ENCODE measurements around the gene NDUFS7. TPM values are rescaled to one million over a fixed set of nuclear protein-coding genes. Genes with fewer than 3 reads are reported as not detected.
"Not testable (repeated sequence)": the region's sequence is repeated elsewhere in the genome, so short reads cannot be mapped to it uniquely, and the experiment has no call there.

Gene NDUFS7
- total and polyA plus RNA-seq, 2 donors = 61.8 to 86.7 TPM

GRCh38 chr19:1438933-1439354, 55.2 kb downstream of the NDUFS7 start:
- H3K27ac ChIP-seq (ENCODE audit: low read depth in 1 of 2, low read length in 1 of 2) = peak overlapping the region in 1 of 2 donors; percentile 89
- peaks cover 40 to 46% of the 10 kb centered on the region in 2 donors for H3K36me3 ChIP-seq (ENCODE audit: control insufficient read depth in 2 of 2, insufficient read depth in 2 of 2, low read length in 1 of 2)
- WGBS = 2% methylated on average over 26 of the region's 26 CpGs
- peak overlapping the region; percentile 74 to 96 for H3K4me3 ChIP-seq (ENCODE audit: low read length in 2 of 2)
- peaks cover 7 to 12% of the 10 kb centered on the region in 2 donors for H3K4me1 ChIP-seq (ENCODE audit: control insufficient read depth in 2 of 2, insufficient read depth in 2 of 2, low read length in 2 of 2)
- DNase-seq (ENCODE audit: low read depth in 6 of 9, low spot score in 9 of 9) = peak in 2 of 9 donors; percentile 10 to 24
- peaks cover 0 to 2% of the 10 kb centered on the region in 2 donors for H3K27me3 ChIP-seq (ENCODE audit: control insufficient read depth in 2 of 2, insufficient read depth in 1 of 2, low read length in 1 of 2)
- H3K9me3 ChIP-seq (ENCODE audit: control insufficient read depth in 2 of 2, insufficient read depth in 1 of 2, low read length in 1 of 2) = peaks cover 0 to 2% of the 10 kb centered on the region in 2 donors

- peaks cover 32 to 38% of the 10 kb centered on the region in 2 donors for H3K36me3 ChIP-seq (ENCODE audit: control insufficient read depth in 2 of 2, insufficient read depth in 2 of 2, low read length in 1 of 2)
- WGBS = 94% methylated on average over 57 of the region's 57 CpGs
- H3K9me3 ChIP-seq (ENCODE audit: control insufficient read depth in 2 of 2, insufficient read depth in 1 of 2, low read length in 1 of 2); H3K27me3 ChIP-seq (ENCODE audit: control insufficient read depth in 2 of 2, insufficient read depth in 1 of 2, low read length in 1 of 2); H3K27ac ChIP-seq (ENCODE audit: low read depth in 1 of 2, low read length in 1 of 2); DNase-seq (ENCODE audit: low read depth in 6 of 9, low spot score in 9 of 9): not testable (repeated sequence)
- peak overlapping the region in 1 of 2 donors; percentile 96 for H3K4me3 ChIP-seq (ENCODE audit: low read length in 2 of 2)
- peaks cover 7 to 14% of the 10 kb centered on the region in 2 donors for H3K4me1 ChIP-seq (ENCODE audit: control insufficient read depth in 2 of 2, insufficient read depth in 2 of 2, low read length in 2 of 2)
These were observed 56.1 kb downstream of the NDUFS7 start for GRCh38 chr19:1439525-1440417.

- DNase-seq (ENCODE audit: low read depth in 6 of 9, low spot score in 9 of 9) = no peak
- H3K27me3 ChIP-seq (ENCODE audit: control insufficient read depth in 2 of 2, insufficient read depth in 1 of 2, low read length in 1 of 2) = peaks cover 6 to 16% of the 10 kb centered on the region in 2 donors
- peaks cover 30 to 33% of the 10 kb centered on the region in 2 donors for H3K36me3 ChIP-seq (ENCODE audit: control insufficient read depth in 2 of 2, insufficient read depth in 2 of 2, low read length in 1 of 2)
- 96% methylated on average over 15 of the region's 15 CpGs for WGBS
- H3K27ac ChIP-seq (ENCODE audit: low read depth in 1 of 2, low read length in 1 of 2) = no peak overlapping the region
- peaks cover 7 to 17% of the 10 kb centered on the region in 2 donors for H3K4me1 ChIP-seq (ENCODE audit: control insufficient read depth in 2 of 2, insufficient read depth in 2 of 2, low read length in 2 of 2)
- H3K9me3 ChIP-seq (ENCODE audit: control insufficient read depth in 2 of 2, insufficient read depth in 1 of 2, low read length in 1 of 2) = peaks cover 0 to 3% of the 10 kb centered on the region in 2 donors
- no peak overlapping the region for H3K4me3 ChIP-seq (ENCODE audit: low read length in 2 of 2)
These were observed 56.7 kb downstream of the NDUFS7 start for GRCh38 chr19:1440418-1440801.

GRCh38 chr19:1441022-1441426, 57.3 kb downstream of the NDUFS7 start:
- H3K4me1 ChIP-seq (ENCODE audit: control insufficient read depth in 2 of 2, insufficient read depth in 2 of 2, low read length in 2 of 2) = peaks cover 7 to 17% of the 10 kb centered on the region in 2 donors
- H3K27ac ChIP-seq (ENCODE audit: low read depth in 1 of 2, low read length in 1 of 2) = no peak overlapping the region
- peaks cover 0 to 3% of the 10 kb centered on the region in 2 donors for H3K9me3 ChIP-seq (ENCODE audit: control insufficient read depth in 2 of 2, insufficient read depth in 1 of 2, low read length in 1 of 2)
- peaks cover 12 to 22% of the 10 kb centered on the region in 2 donors for H3K27me3 ChIP-seq (ENCODE audit: control insufficient read depth in 2 of 2, insufficient read depth in 1 of 2, low read length in 1 of 2)
- H3K4me3 ChIP-seq (ENCODE audit: low read length in 2 of 2) = no peak overlapping the region
- H3K36me3 ChIP-seq (ENCODE audit: control insufficient read depth in 2 of 2, insufficient read depth in 2 of 2, low read length in 1 of 2) = peaks cover 27 to 30% of the 10 kb centered on the region in 2 donors
- WGBS = 98% methylated on average over 9 of the region's 9 CpGs
- no peak for DNase-seq (ENCODE audit: low read depth in 6 of 9, low spot score in 9 of 9)

GRCh38 chr19:1441677-1442438, 58.2 kb downstream of the NDUFS7 start:
- 97% methylated on average over 25 of the region's 25 CpGs for WGBS
- Histone ChIP-seq H3K27me3 (ENCODE audit: control insufficient read depth in 2 of 2, insufficient read depth in 1 of 2, low read length in 1 of 2) (peaks cover 21 to 31% of the 10 kb centered on the region in 2 donors), H3K36me3 (ENCODE audit: control insufficient read depth in 2 of 2, insufficient read depth in 2 of 2, low read length in 1 of 2) (peaks cover 27 to 30% of the 10 kb centered on the region in 2 donors), H3K9me3 (ENCODE audit: control insufficient read depth in 2 of 2, insufficient read depth in 1 of 2, low read length in 1 of 2) (peaks cover 0 to 5% of the 10 kb centered on the region in 2 donors), H3K27ac (ENCODE audit: low read depth in 1 of 2, low read length in 1 of 2) (no peak overlapping the region), H3K4me3 (ENCODE audit: low read length in 2 of 2) (no peak overlapping the region), H3K4me1 (ENCODE audit: control insufficient read depth in 2 of 2, insufficient read depth in 2 of 2, low read length in 2 of 2) (peaks cover 7 to 17% of the 10 kb centered on the region in 2 donors)
- DNase-seq (ENCODE audit: low read depth in 6 of 9, low spot score in 9 of 9) = no peak

Other genes with a start within 250 kb of the NDUFS7 start
- gene SBNO2, start 209.6 kb upstream of the NDUFS7 start, total RNA-seq = 15.4 TPM
- gene SBNO2, start 209.6 kb upstream of the NDUFS7 start, polyA plus RNA-seq = 62.4 TPM
- gene STK11, start 178.1 kb upstream of the NDUFS7 start, total RNA-seq = 42.5 TPM
- gene STK11, start 178.1 kb upstream of the NDUFS7 start, polyA plus RNA-seq = 60.2 TPM
- 0.09 TPM for gene CBARP, start 145.9 kb upstream of the NDUFS7 start, total RNA-seq
- 0.37 TPM for gene CBARP, start 145.9 kb upstream of the NDUFS7 start, polyA plus RNA-seq
- gene ATP5F1D, start 142.2 kb upstream of the NDUFS7 start, total RNA-seq = 47.6 TPM
- 150 TPM for gene ATP5F1D, start 142.2 kb upstream of the NDUFS7 start, polyA plus RNA-seq
- gene MIDN, start 135.3 kb upstream of the NDUFS7 start, total RNA-seq = 8.7 TPM
- gene MIDN, start 135.3 kb upstream of the NDUFS7 start, polyA plus RNA-seq = 55.1 TPM
- 229 TPM for gene CIRBP, start 114.6 kb upstream of the NDUFS7 start, total RNA-seq
- 693 TPM for gene CIRBP, start 114.6 kb upstream of the NDUFS7 start, polyA plus RNA-seq
- gene FAM174C, start 108.4 kb upstream of the NDUFS7 start, total RNA-seq = 29.2 TPM
- 62.2 TPM for gene FAM174C, start 108.4 kb upstream of the NDUFS7 start, polyA plus RNA-seq
- 0.09 TPM for gene EFNA2, start 98.0 kb upstream of the NDUFS7 start, total RNA-seq
- 0.21 TPM for gene EFNA2, start 98.0 kb upstream of the NDUFS7 start, polyA plus RNA-seq
- 27.7 TPM for gene GAMT, start 17.6 kb downstream of the NDUFS7 start, total RNA-seq
- 19.1 TPM for gene GAMT, start 17.6 kb downstream of the NDUFS7 start, polyA plus RNA-seq
- 67.8 TPM for gene DAZAP1, start 23.7 kb downstream of the NDUFS7 start, total RNA-seq
- 112 TPM for gene DAZAP1, start 23.7 kb downstream of the NDUFS7 start, polyA plus RNA-seq
- 789 TPM for gene RPS15, start 54.5 kb downstream of the NDUFS7 start, total RNA-seq
- 3,095 TPM for gene RPS15, start 54.5 kb downstream of the NDUFS7 start, polyA plus RNA-seq
- gene APC2, start 66.2 kb downstream of the NDUFS7 start, total RNA-seq = 0.05 TPM
- 0.11 TPM for gene APC2, start 66.2 kb downstream of the NDUFS7 start, polyA plus RNA-seq
- 22.8 TPM for gene C19orf25, start 95.3 kb downstream of the NDUFS7 start, total RNA-seq
- 38.1 TPM for gene C19orf25, start 95.3 kb downstream of the NDUFS7 start, polyA plus RNA-seq
- gene PCSK4, start 106.4 kb downstream of the NDUFS7 start, total RNA-seq = 4.9 TPM
- 11.5 TPM for gene PCSK4, start 106.4 kb downstream of the NDUFS7 start, polyA plus RNA-seq
- 0.66 TPM for gene REEP6, start 107.3 kb downstream of the NDUFS7 start, total RNA-seq
- gene REEP6, start 107.3 kb downstream of the NDUFS7 start, polyA plus RNA-seq = 1.9 TPM
- gene ADAMTSL5, start 129.1 kb downstream of the NDUFS7 start, total RNA-seq = 0.05 TPM
- 0.21 TPM for gene ADAMTSL5, start 129.1 kb downstream of the NDUFS7 start, polyA plus RNA-seq
- gene PLK5, start 140.2 kb downstream of the NDUFS7 start, total RNA-seq = 0.09 TPM
- 0.25 TPM for gene PLK5, start 140.2 kb downstream of the NDUFS7 start, polyA plus RNA-seq
- gene MEX3D, start 184.4 kb downstream of the NDUFS7 start, total RNA-seq = 13.0 TPM
- 5.4 TPM for gene MEX3D, start 184.4 kb downstream of the NDUFS7 start, polyA plus RNA-seq
- 64.8 TPM for gene MBD3, start 209.0 kb downstream of the NDUFS7 start, total RNA-seq
- 99.9 TPM for gene MBD3, start 209.0 kb downstream of the NDUFS7 start, polyA plus RNA-seq
- 167 TPM for gene UQCR11, start 221.6 kb downstream of the NDUFS7 start, total RNA-seq
- gene UQCR11, start 221.6 kb downstream of the NDUFS7 start, polyA plus RNA-seq = 108 TPM

Data from thymus (tissue), 11 donors.